Cardiac ventricle fibroblast (primary cell): ENCODE results near the gene USF3. TPM values are rescaled to one million over a fixed set of nuclear protein-coding genes. Genes with fewer than 3 reads are reported as not detected.

ENCODE experiments used
- total RNA-seq: library from RNA; depleted of rRNA; stranded (reverse); fragments of >200 nt; gene quantifications from 2 replicates; pipeline ENCODE4 v1.2.3, GENCODE V29; 2015

The USF3 gene, protein sequence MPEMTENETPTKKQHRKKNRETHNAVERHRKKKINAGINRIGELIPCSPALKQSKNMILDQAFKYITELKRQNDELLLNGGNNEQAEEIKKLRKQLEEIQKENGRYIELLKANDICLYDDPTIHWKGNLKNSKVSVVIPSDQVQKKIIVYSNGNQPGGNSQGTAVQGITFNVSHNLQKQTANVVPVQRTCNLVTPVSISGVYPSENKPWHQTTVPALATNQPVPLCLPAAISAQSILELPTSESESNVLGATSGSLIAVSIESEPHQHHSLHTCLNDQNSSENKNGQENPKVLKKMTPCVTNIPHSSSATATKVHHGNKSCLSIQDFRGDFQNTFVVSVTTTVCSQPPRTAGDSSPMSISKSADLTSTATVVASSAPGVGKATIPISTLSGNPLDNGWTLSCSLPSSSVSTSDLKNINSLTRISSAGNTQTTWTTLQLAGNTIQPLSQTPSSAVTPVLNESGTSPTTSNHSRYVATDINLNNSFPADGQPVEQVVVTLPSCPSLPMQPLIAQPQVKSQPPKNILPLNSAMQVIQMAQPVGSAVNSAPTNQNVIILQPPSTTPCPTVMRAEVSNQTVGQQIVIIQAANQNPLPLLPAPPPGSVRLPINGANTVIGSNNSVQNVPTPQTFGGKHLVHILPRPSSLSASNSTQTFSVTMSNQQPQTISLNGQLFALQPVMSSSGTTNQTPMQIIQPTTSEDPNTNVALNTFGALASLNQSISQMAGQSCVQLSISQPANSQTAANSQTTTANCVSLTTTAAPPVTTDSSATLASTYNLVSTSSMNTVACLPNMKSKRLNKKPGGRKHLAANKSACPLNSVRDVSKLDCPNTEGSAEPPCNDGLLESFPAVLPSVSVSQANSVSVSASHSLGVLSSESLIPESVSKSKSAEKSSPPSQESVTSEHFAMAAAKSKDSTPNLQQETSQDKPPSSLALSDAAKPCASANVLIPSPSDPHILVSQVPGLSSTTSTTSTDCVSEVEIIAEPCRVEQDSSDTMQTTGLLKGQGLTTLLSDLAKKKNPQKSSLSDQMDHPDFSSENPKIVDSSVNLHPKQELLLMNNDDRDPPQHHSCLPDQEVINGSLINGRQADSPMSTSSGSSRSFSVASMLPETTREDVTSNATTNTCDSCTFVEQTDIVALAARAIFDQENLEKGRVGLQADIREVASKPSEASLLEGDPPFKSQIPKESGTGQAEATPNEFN (N-terminal part only)
- total RNA-seq = 11.5 and 14.1 TPM in 2 replicates

DNA sequence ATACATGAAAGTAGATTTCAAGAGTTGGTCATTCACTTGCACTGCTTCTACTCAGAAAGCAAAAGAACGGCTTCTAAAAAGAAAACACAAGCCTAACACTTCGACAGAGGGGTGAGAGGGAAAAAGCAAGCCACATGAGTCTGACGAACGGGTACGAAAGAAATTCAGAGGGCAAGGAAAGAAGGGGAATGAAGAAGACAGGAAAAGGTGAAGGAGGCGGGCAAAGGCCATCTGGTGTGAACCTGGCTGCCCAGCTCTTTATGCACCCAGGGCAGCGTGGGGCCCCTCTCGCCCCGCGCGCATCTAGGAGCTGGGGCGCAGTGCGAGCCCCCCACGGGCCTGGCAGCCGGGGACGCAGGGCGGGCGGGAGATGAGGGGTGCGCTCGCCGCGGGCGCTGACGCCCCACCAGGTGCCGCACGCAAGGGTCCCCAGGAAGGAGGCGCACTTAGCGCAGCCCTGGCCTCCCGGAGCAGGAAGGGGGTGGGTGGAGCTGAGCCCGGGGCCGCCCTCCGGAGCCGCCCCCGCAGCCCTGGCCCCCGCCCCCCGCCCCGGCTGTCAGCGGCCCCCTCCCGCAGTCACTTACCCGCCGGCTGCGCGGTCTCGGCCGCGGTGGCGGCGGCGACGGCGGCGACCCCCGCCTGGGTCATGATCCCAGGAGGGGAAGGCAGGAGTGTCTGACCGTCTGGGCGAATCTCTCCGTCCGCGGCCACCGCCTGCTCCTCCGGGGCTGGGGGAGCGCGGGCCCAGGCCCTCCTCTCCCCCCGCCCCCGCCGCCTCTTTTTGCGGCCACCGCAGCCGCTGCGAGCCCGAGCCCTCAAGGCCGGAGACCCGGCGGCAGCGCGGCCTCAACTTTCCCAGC, at the start of gene USF3:
TSS of gene USF3 (minus strand) at position 857 of the 860 bp plus-strand sequence. CDS start 21,764 bp downstream, outside the sequence.

DNA sequence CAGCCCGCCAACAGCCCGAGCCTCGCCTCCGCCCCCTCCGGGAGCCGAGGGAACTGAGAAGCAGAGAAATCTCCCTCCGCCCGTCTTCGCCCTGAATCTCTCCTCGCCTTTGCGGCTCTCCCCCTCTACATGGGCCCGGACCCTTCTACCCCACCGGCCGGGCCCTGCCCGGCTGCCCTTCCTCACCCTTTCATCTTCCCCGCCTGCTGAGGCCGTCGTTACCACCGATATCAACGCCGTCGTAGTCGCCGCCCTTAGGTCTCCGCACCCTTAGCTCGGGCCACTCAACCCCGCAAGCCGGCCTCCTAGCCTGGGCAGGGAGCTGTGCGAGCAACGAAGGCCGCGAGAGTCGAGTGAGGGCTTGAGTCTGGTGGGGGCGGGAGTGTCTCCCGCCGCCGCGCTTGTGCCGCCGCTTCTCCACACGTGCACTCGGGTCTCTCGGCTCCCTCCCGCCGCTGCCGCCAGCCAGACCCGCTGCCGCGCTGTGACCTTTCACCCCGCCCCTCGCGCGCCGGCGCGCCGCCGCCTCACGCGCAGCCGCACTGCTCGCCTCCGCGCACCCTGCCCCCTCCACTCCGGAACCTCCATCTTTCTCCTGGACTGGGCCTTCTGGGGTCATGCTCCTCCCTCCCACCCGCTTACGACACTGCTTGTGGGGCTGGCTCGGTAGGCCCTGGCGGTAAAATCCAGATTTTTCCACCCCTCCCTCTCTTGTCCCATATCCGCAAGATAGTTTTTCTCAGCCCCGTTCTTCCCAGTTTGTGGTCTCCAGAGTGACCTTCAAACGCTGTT, 49.5 kb upstream of the USF3 start, which contains the start of gene NAA50:
TSS of gene NAA50 (minus strand) at position 494 of the 792 bp plus-strand sequence. CDS start at position 194, 300 bp downstream.

Other genes starting within 250 kb of the USF3 start
- 11.6 and 15.0 TPM in 2 replicates for gene SPICE1, start 181.5 kb downstream of the USF3 start, total RNA-seq
- not detected in 2 replicates for gene SIDT1, start 164.1 kb downstream of the USF3 start, total RNA-seq
- gene NAA50, start 49.6 kb upstream of the USF3 start, total RNA-seq = 54.5 and 126 TPM in 2 replicates
- gene ATP6V1A, start 50.4 kb upstream of the USF3 start, total RNA-seq = 34.2 and 36.9 TPM in 2 replicates
- gene GRAMD1C, start 142.1 kb upstream of the USF3 start, total RNA-seq = 1.6 and 1.8 TPM in 2 replicates